Keratinocyte (primary cell): Measurements from ENCODE around the gene IKZF5. TPM values are rescaled to one million over a fixed set of nuclear protein-coding genes. Genes with fewer than 3 reads are reported as not detected.

Source experiments
- DNase-seq: peaks from one replicate; pipeline ENCODE4 v3.0.0-alpha.2; 2011; ENCODE audit warnings: low read depth, missing footprints, low spot score
- FAIRE-seq: peaks from 2 replicates; lab custom pipeline; 2011; peaks lifted over from hg19 to GRCh38; lab: Jason Lieb, UNC
- H2AFZ ChIP-seq: 2 replicates; pipeline ENCODE4 v1.6.0; 2012; ENCODE audit warnings: low read length, control low read depth, inconsistent platforms; ENCODE audit not compliant: control insufficient read depth
- H3K27ac ChIP-seq: 2 replicates; pipeline ENCODE4 v1.5.1; 2011; ENCODE audit warnings: low read length; ENCODE audit not compliant: control insufficient read depth, insufficient read depth
- H3K27me3 ChIP-seq: 3 replicates; pipeline ENCODE4 v1.6.0; 2011; ENCODE audit warnings: low read length; ENCODE audit not compliant: control insufficient read depth, insufficient read depth; ENCODE audit errors: extremely low read depth
- H3K36me3 ChIP-seq, 2 experiments: 2 replicates in 1 of 2; 3 replicates in 1 of 2; pipeline ENCODE4 v1.5.1; 2011; ENCODE audit warnings: low read length in 2 of 2, mild to moderate bottlenecking in 1 of 2; ENCODE audit not compliant: control insufficient read depth in 2 of 2, insufficient read depth in 2 of 2; ENCODE audit errors: extremely low read depth in 1 of 2
- H3K4me1 ChIP-seq: 3 replicates; pipeline ENCODE4 v1.5.1; 2011; ENCODE audit warnings: low read length; ENCODE audit not compliant: control insufficient read depth, insufficient read depth; ENCODE audit errors: extremely low read depth
- H3K4me2 ChIP-seq: 3 replicates; pipeline ENCODE4 v1.6.0; 2011; ENCODE audit warnings: low read depth, low read length; ENCODE audit not compliant: control insufficient read depth, insufficient read depth; ENCODE audit errors: extremely low read depth
- H3K4me3 ChIP-seq, 3 experiments: fragments of 200-600 bp in 1 of 3; sonication (generic) in 1 of 3; 2 replicates in 2 of 3; 3 replicates in 1 of 3; pipeline ENCODE4 v1.5.1; 2011 to 2016; ENCODE audit warnings: low read length in 3 of 3, mild to moderate bottlenecking in 3 of 3, control low read depth in 2 of 3, inconsistent platforms in 1 of 3, low read depth in 1 of 3, mixed read lengths in 1 of 3, mixed run types in 1 of 3, moderate library complexity in 1 of 3; ENCODE audit not compliant: control insufficient read depth in 2 of 3, insufficient read depth in 2 of 3; ENCODE audit errors: extremely low read depth in 1 of 3
- H3K79me2 ChIP-seq: 2 replicates; pipeline ENCODE4 v1.6.0; 2012; ENCODE audit warnings: low read length; ENCODE audit not compliant: control insufficient read depth, insufficient read depth
- H3K9ac ChIP-seq: 3 replicates; pipeline ENCODE4 v1.6.0; 2011; ENCODE audit warnings: low read length; ENCODE audit not compliant: control insufficient read depth, insufficient read depth; ENCODE audit errors: extremely low read depth
- H3K9me1 ChIP-seq: 3 replicates; pipeline ENCODE4 v1.6.0; 2011; ENCODE audit warnings: low read length; ENCODE audit not compliant: control insufficient read depth, insufficient read depth; ENCODE audit errors: extremely low read depth
- H3K9me3 ChIP-seq: 2 replicates; pipeline ENCODE4 v1.5.1; 2012; ENCODE audit warnings: low read depth, low read length; ENCODE audit not compliant: control insufficient read depth
- H4K20me1 ChIP-seq: 3 replicates; pipeline ENCODE4 v1.6.0; 2011; ENCODE audit warnings: low read length; ENCODE audit not compliant: control insufficient read depth, insufficient read depth; ENCODE audit errors: extremely low read depth
- EZH2 ChIP-seq: IDR thresholded peaks from one replicate; pipeline ENCODE4 v1.6.1; 2012; ENCODE audit warnings: inconsistent platforms, mild to moderate bottlenecking, low read length, moderate library complexity
- dilution Hi-C: fragments of 300-500 bp; cut with MboI; formaldehyde crosslinking; loops from one replicate; pipeline ENCODE4 v1.7.0; 2020; ENCODE audit warnings: low sequenced_read_pairs; ENCODE audit not compliant: extremely low pct_ligation_motif_present
- polyA plus RNA-seq, 5 experiments: library from polyadenylated mRNA; depleted of rRNA in 3 of 5; stranded (reverse) in 3 of 5; stranded (forward) in 1 of 5; unstranded in 1 of 5; fragments of >200 nt; gene quantifications; 1 replicate in 1 of 5; 2 replicates in 3 of 5; 3 replicates in 1 of 5; pipeline versions ENCODE4 v1.2.1 to v1.2.3, GENCODE V29; 2011 to 2012; ENCODE audit warnings: missing spikeins in 2 of 5, low read depth in 1 of 5, low replicate concordance in 1 of 5
- TF ChIP-seq, protein P1 (sequence below), 3 experiments: IDR thresholded peaks in 1 of 3; conservative IDR thresholded peaks in 1 of 3; optimal IDR thresholded peaks in 1 of 3; 2 replicates in 2 of 3; 3 replicates in 1 of 3; pipeline versions ENCODE3 to v1.5.1; 2011; ENCODE audit warnings: low read length in 3 of 3, mild to moderate bottlenecking in 3 of 3, moderate library complexity in 2 of 3, control low read depth in 1 of 3, inconsistent platforms in 1 of 3; ENCODE audit not compliant: insufficient read depth in 2 of 3; ENCODE audit errors: extremely low read depth in 1 of 3

Gene IKZF5
- polyA plus RNA-seq, 1 donor (not counting 4 experiments of a cell fraction or from before 2014, with no cell fraction given): 6.5 TPM

DNA sequence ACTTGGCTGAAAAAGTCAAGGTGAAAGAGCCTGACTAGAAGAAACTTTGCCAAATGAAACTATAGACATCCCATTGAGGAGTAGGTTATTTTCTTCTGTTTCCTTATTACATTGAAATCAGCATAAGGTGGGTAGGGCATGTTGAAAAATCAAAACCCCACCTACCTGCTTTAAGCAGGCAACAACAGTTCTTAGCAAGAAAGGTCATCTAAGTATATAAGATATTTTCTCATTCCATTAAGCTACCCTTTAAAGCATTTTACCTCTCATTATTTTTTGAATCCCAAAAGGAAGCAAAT is 31.0 kb upstream of the IKZF5 start:
- Histone ChIP-seq H3K4me1 (no peaks in the 10 kb centered on the region), H3K27ac (no peak overlapping the region), H3K4me2 (no peak overlapping the region), H3K36me3 (no peaks in the 10 kb centered on the region), H3K9ac (no peak overlapping the region), H3K9me3 (no peaks in the 10 kb centered on the region), H3K4me3 (no peak overlapping the region), H2AFZ (no peak overlapping the region), H3K9me1 (no peaks in the 10 kb centered on the region), H4K20me1 (no peaks in the 10 kb centered on the region), H3K79me2 (no peaks in the 10 kb centered on the region), H3K27me3 (no peaks in the 10 kb centered on the region)
- FAIRE-seq (no peak), DNase-seq (no peak)
- TF ChIP-seq, protein P1, sequence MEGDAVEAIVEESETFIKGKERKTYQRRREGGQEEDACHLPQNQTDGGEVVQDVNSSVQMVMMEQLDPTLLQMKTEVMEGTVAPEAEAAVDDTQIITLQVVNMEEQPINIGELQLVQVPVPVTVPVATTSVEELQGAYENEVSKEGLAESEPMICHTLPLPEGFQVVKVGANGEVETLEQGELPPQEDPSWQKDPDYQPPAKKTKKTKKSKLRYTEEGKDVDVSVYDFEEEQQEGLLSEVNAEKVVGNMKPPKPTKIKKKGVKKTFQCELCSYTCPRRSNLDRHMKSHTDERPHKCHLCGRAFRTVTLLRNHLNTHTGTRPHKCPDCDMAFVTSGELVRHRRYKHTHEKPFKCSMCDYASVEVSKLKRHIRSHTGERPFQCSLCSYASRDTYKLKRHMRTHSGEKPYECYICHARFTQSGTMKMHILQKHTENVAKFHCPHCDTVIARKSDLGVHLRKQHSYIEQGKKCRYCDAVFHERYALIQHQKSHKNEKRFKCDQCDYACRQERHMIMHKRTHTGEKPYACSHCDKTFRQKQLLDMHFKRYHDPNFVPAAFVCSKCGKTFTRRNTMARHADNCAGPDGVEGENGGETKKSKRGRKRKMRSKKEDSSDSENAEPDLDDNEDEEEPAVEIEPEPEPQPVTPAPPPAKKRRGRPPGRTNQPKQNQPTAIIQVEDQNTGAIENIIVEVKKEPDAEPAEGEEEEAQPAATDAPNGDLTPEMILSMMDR (optimal IDR thresholded peaks at IDR 0.05 in 1 of 3, IDR thresholded peaks at IDR 0.05 in 1 of 3, conservative IDR thresholded peaks at IDR 0.05 in 1 of 3; ENCODE audit: extremely low read depth in 1 of 3, insufficient read depth in 2 of 3, low read length in 3 of 3): no peak
- TF ChIP-seq EZH2: no peak
- dilution Hi-C loops: no loop called here

DNA sequence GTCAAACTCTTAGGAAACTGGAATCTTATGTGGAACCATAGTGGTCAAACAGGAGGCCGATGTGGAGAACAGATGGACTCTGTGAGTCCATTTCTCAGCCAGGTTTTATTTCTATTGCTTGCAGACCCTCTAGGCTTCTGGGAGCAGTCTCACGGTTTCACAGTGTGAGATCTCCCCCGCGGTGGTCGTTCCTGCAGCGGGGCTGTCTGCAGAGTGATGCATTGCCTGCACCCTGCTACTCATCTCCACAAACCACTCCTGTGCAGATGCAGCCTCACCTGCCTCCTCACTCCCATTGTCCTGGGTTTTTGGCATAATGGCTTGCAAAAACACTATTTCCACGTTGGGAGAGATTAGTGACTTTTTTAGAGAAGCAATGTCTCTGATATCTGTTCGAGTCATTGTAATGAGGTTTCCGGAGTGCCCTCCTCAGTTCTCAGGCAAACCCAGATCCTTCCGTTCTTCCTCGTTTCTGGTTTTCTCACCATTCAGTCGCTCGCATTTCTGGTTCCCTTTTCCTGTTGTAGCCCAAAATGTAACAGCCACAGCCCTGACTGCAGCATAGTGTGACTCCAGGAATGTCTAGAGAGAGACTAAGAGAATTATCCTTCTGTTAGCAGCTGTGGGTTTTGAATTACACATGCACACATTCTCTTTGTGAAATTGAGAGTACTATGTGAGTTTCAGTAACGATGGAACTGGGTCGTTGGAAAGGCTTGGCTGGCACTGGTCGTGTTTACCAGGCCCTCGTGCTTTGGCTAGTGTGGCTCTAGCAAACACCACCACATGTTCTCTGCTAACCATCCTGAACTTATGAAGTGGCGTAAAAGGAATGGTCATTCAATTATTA is 30.4 kb upstream of the IKZF5 start:
- Histone ChIP-seq H4K20me1 (no peaks in the 10 kb centered on the region), H3K36me3 (no peaks in the 10 kb centered on the region), H2AFZ (no peak overlapping the region), H3K9me1 (no peaks in the 10 kb centered on the region), H3K9me3 (no peaks in the 10 kb centered on the region), H3K27ac (no peak overlapping the region), H3K4me3 (no peak overlapping the region), H3K4me2 (no peak overlapping the region), H3K9ac (no peak overlapping the region), H3K4me1 (no peaks in the 10 kb centered on the region), H3K27me3 (no peaks in the 10 kb centered on the region), H3K79me2 (no peaks in the 10 kb centered on the region)
- dilution Hi-C loops: no loop called here
- DNase-seq: no peak
- FAIRE-seq: no peak
- TF ChIP-seq EZH2: no peak
- TF ChIP-seq, protein P1 (optimal IDR thresholded peaks at IDR 0.05 in 1 of 3, IDR thresholded peaks at IDR 0.05 in 1 of 3, conservative IDR thresholded peaks at IDR 0.05 in 1 of 3; ENCODE audit: extremely low read depth in 1 of 3, insufficient read depth in 2 of 3, low read length in 3 of 3): no peak
